ENCODE measurements around the gene CTCFL. TPM values are rescaled to one million over a fixed set of nuclear protein-coding genes. Genes with fewer than 3 reads are reported as not detected.

CTCFL gene
- total RNA-seq, 1 donor from 2014 or later = 0.09 TPM

DNA sequence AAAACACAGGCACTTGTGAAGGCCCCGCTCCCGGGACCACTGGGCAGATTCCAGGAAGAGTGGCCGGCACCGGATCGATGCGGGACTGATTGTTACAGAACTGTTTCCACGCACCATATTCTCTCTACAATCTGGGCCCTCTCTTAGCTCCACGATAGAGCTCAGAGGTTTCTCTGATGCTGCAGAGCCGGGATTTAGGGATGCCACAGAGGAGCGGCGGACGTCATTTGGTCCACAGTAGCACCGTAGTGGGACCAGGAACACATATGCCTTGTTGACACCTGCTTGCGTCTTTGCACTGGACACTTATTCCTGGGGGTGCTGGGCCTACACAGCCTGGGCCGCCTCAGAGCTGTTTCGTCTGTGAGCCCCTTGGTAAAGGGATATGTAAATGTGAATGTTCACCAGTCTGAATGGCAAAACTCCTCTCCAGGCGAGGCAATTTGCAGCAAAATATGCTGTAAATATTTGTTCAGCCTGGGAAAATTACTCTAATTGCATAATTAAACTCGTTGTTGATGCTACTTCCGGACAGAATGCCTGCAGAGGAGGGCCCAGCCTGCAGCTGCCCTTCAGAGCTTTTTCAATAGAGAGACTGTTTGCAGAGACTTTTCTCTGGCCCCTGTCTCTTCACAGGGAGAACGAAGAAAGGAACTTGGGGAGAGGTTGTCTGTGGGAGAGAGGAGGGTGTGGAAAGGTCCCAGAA, 45.4 kb upstream of the CTCFL start:
- peaks cover 3% of the 10 kb centered on the region for H3K9me3 Mint-ChIP-seq
- peak overlapping the region; percentile 50 for H3K27ac Mint-ChIP-seq (ENCODE audit: unreplicated experiment)
- peaks cover 13% of the 10 kb centered on the region for H3K27me3 Mint-ChIP-seq (ENCODE audit: low read depth)
- TF ChIP-seq, protein P1, sequence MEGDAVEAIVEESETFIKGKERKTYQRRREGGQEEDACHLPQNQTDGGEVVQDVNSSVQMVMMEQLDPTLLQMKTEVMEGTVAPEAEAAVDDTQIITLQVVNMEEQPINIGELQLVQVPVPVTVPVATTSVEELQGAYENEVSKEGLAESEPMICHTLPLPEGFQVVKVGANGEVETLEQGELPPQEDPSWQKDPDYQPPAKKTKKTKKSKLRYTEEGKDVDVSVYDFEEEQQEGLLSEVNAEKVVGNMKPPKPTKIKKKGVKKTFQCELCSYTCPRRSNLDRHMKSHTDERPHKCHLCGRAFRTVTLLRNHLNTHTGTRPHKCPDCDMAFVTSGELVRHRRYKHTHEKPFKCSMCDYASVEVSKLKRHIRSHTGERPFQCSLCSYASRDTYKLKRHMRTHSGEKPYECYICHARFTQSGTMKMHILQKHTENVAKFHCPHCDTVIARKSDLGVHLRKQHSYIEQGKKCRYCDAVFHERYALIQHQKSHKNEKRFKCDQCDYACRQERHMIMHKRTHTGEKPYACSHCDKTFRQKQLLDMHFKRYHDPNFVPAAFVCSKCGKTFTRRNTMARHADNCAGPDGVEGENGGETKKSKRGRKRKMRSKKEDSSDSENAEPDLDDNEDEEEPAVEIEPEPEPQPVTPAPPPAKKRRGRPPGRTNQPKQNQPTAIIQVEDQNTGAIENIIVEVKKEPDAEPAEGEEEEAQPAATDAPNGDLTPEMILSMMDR (conservative IDR thresholded peaks at IDR 0.05) = no peak
- H3K4me1 Mint-ChIP-seq = peaks cover 13% of the 10 kb centered on the region
- H3K4me3 Mint-ChIP-seq = no peak overlapping the region
- no peaks in the 10 kb centered on the region for H3K36me3 Mint-ChIP-seq (ENCODE audit: low read depth)
- DNase-seq (ENCODE audit: low read depth, low spot score) = no peak

DNA sequence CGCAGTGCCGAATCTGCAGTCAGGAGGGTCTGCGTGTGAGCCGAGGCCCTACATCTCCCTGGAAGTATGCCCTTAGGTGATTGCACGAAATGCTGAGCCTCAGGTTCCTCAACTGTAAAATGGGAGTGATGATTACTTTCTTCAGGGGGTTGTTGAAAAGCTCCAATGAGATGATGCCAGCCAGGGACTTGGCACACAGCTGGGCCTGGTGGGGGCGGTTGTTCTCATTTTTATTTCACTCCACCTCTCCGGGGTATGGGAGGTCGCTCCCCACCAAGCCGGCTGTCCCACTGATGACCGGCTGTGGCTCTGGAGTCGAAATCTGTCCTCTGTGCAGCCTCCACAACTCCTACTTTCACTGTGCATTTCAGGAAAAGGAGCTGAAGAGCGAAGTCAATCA, 44.0 kb upstream of the CTCFL start:
- no peak for DNase-seq (ENCODE audit: low read depth, low spot score)
- TF ChIP-seq, protein P1 (conservative IDR thresholded peaks at IDR 0.05) = no peak
- H3K27me3 Mint-ChIP-seq (ENCODE audit: low read depth) = peaks cover 10% of the 10 kb centered on the region
- no peak overlapping the region for H3K4me3 Mint-ChIP-seq
- peaks cover 3% of the 10 kb centered on the region for H3K9me3 Mint-ChIP-seq
- no peak overlapping the region for H3K27ac Mint-ChIP-seq (ENCODE audit: unreplicated experiment)
- no peaks in the 10 kb centered on the region for H3K36me3 Mint-ChIP-seq (ENCODE audit: low read depth)
- H3K4me1 Mint-ChIP-seq = peaks cover 13% of the 10 kb centered on the region

DNA sequence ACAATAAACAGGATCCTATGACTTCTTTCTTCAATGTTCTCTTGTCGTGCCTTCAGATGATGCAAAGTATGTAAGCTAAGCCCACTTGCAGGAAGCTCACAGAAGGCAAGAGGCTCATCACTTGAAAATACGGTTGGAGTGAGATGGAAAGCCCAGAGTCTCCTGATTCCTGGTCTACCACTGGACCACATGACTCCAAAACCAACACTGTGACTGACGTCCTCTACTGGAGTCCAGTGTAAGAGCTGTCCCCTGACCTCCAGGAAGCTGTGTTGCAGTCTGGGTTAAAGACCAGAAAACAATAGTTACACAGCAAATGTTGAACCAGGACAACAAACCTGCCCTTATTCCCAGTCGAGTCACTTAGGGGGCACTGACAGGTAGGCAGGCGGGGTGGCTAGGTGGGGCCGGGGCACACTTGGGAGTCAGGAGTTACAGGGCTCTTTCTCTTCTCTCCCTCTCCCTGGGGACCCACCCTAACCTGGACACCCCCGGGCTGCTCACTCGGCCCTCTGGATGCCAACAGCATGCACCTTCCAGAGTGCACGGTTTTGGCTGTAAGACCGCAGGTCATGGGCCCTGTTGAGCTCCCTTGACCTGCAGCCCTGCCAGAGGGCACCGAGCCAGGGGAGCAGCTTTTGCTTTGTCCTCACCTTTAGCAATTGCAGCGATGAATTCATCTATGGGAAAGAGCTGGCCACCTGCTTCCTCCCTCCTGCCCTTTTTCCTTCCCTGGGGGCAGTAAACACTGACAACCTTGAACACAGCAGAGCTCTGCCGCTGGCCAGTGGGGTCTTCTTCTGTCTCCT, 43.4 kb upstream of the CTCFL start:
- H3K9me3 Mint-ChIP-seq = peaks cover 3% of the 10 kb centered on the region
- peaks cover 7% of the 10 kb centered on the region for H3K27me3 Mint-ChIP-seq (ENCODE audit: low read depth)
- no peak overlapping the region for H3K27ac Mint-ChIP-seq (ENCODE audit: unreplicated experiment)
- peaks cover 10% of the 10 kb centered on the region for H3K4me1 Mint-ChIP-seq
- no peaks in the 10 kb centered on the region for H3K36me3 Mint-ChIP-seq (ENCODE audit: low read depth)
- DNase-seq (ENCODE audit: low read depth, low spot score) = no peak
- no peak overlapping the region for H3K4me3 Mint-ChIP-seq
- TF ChIP-seq, protein P1 (conservative IDR thresholded peaks at IDR 0.05) = no peak

DNA sequence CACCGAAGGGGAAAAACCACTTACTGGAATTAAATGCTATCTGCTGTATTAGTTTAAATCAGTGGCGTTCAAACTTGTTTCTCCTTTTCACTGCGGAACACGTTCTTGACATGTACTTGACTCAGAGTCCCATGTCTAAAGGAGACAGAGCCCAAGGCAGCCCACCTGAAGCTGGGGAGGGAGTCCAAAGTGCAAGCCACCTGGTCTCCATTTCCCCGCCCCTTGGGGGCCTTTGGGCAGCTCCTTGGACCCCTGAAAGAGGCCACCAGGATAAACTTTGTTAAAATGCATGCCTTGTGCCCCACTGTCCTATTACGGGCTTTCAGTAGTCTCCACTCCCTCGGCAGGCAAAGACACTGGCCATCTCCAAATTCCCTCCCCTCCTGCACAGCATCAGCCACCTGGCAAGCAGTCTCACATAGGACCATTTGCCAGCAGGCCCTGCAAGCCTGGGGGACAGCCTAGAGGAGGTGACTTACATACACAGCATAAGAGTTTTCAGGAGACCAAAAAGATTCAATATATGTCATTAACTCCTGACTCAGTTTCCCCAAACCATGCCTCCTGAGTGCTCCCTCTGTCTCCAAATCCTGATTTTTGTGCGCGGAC, 42.6 kb upstream of the CTCFL start:
- Mint-ChIP-seq H3K4me1 (peaks cover 8% of the 10 kb centered on the region), H3K27me3 (ENCODE audit: low read depth) (peaks cover 3% of the 10 kb centered on the region), H3K27ac (ENCODE audit: unreplicated experiment) (no peak overlapping the region), H3K4me3 (no peak overlapping the region), H3K9me3 (peaks cover 3% of the 10 kb centered on the region), H3K36me3 (ENCODE audit: low read depth) (no peaks in the 10 kb centered on the region)
- no peak for DNase-seq (ENCODE audit: low read depth, low spot score)
- TF ChIP-seq, protein P1 (conservative IDR thresholded peaks at IDR 0.05) = no peak

DNA sequence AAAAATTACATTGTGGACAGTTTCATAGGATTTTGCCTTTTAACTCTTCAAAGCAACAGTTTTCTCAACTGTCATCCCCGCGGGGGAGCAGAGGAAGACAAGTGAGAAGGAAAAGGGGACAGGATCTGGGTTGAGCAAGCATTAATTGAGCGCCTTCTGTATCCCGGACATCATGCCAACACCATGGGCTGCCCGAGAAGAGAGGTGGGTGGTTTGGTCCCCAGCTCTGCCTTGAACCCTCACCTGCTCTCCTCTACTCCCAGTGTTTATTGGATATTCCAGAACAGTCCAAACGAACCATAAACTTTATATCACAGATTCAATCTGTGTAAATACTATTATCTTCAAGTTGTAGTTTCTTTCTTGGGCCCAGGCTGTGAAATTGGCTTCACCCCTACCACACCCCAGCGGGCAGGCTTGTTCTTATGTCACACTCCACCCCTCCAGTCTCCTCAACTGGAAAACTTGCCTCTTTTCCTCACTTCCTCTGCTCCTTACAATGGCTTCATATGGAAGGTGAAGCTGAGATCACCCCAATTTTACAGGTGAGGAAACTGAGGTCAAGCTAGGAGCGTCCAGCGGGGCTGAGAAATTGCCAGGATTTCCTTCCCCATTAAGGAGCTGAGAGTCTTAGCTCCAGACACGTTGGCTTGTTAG, 42.0 kb upstream of the CTCFL start:
- Mint-ChIP-seq H3K36me3 (ENCODE audit: low read depth) (no peaks in the 10 kb centered on the region), H3K4me1 (peaks cover 8% of the 10 kb centered on the region), H3K27me3 (ENCODE audit: low read depth) (peaks cover 3% of the 10 kb centered on the region), H3K9me3 (peaks cover 3% of the 10 kb centered on the region), H3K27ac (ENCODE audit: unreplicated experiment) (no peak overlapping the region), H3K4me3 (no peak overlapping the region)
- no peak for DNase-seq (ENCODE audit: low read depth, low spot score)
- TF ChIP-seq, protein P1 (conservative IDR thresholded peaks at IDR 0.05) = no peak
